ENCODE results near the gene DLG3. TPM values are rescaled to one million over a fixed set of nuclear protein-coding genes. Genes with fewer than 3 reads are reported as not detected.
A peak's percentile ranks its signal among the peaks of the same experiment; 100 is the strongest.
"Not testable (repeated sequence)": the region's sequence is repeated elsewhere in the genome, so short reads cannot be mapped to it uniquely, and the experiment has no call there.

Gene DLG3
- total RNA-seq, 1 donor from 2014 or later, result 19.5 TPM

DNA sequence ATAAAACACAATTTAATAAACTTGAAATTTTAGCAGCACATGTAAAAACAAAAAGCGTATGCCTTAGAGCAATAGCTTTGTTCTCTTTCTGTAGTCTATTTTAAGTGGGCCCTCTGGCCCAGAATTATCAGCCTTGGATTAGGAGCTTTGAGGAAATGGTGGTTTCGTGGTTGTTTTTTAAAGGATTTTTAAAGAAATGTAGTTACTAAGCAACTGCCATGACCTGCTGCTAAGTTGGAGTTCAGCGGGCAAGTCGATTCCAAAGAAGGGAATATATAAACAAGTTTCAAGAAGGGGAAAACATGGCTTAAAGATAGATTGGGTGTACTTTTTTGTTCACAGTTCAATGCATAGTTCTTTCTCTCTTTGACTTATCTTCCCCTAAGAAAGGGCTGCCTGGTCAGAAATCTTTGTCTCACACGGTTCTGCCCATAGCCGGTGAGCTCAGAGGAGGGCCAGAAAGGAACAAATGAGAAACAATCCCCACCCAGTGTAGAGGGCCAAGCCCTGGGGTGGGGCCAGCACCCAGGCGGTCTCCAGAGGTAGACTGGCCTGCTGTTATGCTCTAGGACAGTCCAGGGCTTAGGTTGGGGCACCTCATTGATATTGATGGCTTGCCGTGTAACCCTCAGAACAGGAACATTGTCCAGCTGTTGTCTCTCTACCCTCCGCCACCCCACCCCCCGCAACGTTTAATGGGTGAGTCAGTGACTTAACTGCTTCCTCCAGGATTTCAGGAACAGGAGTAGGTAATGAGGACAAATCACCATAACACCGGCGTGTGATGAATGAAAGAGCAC, 32.5 kb downstream of the DLG3 start:
- peak; percentile 42 for DNase-seq (ENCODE audit: low spot score)

DNA sequence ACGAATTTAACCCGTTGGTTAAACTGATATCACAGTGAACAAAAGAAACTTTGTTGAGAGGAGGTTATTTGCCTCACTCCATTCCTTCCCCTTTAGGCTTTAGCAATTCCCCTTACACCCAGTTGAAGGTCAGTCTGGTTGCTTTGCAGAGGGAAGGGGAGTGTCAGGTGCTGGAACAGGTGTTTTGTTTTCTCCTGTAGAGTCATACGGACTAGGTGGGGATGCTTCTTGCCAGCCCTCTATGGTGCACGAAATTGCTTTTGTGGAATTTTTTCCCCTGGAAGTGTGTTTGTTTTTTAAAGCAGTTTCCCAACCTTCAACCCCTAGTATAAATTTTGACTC, 33.1 kb downstream of the DLG3 start:
- DNase-seq (ENCODE audit: low spot score), result no peak

DNA sequence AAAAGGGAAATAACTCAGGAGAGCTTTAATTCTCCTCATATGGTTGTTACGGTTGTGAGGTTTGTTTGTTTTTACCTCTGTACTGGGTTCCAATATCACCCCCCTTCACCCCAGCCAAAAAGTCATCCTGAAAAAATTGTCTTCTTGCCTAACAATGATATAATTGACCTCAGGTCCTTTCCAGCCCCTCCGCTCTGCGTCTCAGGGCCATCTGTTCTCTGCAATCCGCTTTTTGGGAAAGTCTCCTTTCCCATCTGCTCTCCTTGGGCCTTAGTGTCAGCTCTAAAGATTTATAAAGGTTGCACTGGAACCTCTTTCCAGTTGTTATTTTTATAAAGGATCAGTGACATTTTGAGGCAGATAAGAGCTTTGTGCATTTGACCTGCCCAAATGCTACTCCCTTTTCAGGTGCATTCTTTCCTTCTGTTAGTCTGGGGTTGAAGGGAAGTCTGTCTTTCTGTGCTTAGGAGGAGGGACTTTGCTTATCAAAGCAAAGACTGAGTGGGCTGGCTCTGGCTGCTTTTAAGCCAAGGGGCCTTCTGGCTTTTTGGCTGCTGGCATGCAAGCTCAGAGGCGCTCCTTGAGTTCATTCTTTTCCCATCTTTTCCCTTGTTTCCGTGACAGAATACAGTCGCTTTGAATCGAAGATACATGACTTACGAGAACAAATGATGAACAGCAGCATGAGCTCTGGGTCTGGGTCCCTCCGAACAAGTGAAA, 34.1 kb downstream of the DLG3 start:
- DNase-seq (ENCODE audit: low spot score), result peak; percentile 61

DNA sequence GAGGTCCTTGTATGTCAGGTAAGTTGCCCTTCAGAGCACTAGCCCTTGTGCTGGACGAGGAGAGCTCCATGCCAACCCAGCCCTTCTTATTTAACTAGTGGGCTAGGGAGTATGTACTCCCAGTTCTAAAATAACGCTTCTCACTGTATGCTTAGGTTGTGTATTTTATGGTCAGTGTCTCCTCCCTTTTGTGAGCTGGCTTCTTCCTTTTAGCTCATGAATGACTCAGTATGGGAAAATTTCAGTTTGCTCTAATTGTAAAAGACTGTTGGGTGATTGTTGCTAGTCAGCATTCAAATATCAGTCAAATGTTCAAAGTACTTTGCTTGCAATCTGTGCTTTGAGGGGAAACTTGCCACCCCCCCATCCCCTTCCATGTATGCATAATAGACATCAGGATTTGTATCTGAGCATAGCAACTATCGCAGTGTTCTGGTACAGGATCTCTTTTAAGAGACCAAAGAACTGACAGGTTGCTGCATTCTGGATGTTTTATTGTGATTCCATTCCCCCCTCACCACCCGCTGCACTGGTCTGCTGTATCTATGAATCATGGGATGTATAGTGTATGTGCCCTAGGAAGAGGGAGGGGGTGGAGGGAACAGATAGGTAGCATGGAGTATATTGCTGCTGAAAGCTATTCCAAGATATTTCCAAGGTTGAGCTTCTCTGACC, 34.7 kb downstream of the DLG3 start:
- DNase-seq (ENCODE audit: low spot score), result peak; percentile 61

DNA sequence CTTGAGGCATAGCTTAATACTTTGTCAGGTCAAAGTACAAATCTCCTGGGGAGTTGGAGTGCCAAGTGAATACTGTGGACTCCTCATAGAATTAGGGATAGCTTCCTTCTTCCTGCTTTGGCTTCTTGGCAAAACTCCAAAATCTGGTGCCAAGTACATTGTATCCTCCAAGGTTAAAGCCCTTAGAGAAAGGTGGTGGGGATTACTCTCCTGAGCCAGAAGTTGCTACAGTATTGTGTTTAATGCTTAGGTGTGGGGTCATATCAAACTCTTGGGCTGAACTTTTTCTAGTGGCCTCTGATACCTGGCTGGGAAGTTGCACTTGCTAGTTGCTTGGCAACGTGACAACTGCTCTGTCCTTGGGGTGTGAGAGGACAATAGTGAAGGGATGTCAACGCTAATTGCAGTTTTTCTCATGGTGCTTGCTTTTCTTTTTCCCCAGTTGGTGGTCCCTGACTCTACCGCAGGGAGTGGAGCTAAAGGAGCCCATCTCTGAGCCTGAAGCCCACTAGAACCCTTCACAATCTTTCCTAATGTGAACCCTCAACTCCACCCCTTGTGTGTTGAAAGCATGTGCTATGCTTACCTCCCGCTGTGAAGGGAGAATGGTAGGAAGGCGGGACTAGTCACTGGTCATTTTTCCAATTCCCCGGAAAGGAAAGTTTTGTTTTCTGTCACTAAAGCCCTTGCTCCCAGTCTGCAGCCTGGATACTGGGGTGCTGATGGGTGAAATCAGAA, 35.5 kb downstream of the DLG3 start:
- DNase-seq (ENCODE audit: low spot score), result no peak

DNA sequence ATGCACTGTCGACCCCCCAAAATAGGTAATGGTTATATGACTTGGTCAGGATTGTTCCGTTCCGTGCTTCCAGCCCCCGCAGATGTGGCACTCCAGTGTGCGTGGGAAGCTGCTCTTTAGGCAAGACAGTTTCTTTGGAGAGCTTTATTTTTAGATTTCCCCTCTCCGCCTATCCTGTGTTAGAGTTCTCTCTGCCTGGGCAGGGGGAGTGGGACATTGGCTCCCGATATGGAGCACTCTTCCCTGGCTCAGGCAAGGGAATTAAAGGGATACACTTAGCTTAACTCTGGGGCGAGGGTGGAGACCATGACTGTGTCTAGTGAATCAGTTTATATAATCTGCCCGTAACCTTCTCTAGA, 36.0 kb downstream of the DLG3 start:
- DNase-seq (ENCODE audit: low spot score), result peak; percentile 86

DNA sequence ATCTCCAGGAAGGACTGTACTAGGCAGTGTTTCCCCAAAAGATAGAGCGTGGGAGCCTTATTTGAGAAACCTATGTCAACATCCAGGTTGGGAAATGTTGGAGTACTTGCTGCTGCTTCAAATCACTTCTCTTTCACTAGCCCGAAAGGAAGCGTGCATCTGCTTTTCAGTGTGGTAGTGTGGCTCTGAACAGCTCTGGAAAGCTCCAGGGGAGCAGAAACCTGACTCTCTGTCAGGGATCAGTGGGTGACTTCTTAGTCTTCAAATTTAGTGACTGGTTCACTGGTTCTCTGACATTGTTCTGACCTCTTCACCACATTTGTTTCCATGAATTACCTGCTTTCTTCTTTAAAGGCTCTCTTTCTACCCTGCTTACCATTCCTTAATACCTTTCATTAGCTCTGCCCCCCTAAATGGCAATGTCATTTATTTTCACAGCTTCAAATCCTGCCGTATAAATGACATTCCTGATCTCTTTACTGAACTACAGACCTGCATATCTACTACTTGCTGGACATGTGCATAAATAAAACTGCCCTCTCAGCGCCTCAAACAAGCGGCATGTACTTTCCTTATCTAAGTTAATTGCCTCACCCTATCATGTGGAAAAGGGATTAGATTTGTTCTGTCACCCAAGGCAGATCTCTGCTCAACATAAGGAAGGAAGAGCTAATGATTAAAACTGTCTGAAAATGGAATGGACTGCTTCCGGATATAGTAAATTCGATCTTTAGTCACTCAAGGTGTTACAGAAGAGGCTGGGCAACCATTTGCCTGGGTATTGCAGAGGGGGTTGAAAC, 37.0 kb downstream of the DLG3 start:
- no peak for DNase-seq (ENCODE audit: low spot score)

DNA sequence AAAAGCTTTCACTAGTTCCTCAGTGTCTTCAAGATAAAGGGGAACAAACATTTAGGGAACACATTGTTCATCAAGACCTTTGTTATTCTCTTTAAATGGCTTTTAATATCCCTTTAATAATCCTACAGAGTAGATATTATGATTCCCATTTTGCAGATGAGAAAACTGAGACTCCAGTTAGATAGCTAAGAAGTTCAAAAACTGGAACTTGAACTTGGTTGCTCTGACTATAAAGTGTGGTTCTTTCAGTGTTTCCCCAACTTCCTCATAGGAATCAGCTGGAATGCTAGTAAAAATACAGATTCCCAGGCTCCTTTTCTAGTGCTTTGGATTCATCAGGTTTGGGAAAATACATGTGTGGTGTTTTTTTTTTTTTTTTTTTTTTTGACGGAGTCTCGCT, 37.7 kb downstream of the DLG3 start:
- DNase-seq (ENCODE audit: low spot score), result no peak

DNA sequence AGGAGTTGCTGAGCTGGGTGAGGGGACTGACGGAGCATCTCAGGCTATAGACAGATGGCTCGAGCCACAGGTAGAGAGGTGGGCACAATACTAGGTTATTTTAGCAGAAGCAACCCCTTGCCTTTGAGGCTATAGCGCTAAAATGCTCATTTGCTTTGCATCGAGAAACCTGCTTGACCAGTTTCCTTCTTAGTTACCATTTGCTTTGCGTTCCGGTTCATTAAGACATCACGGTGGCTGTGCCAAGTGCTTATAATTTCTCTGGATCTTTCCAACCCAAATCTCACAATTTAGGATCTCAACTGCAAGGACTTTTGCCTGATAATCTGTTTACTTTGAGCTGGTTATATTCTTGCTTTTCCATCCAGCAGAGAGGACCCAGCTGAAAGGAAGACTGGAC, 40.8 kb downstream of the DLG3 start:
- DNase-seq (ENCODE audit: low spot score), result no peak

DNA sequence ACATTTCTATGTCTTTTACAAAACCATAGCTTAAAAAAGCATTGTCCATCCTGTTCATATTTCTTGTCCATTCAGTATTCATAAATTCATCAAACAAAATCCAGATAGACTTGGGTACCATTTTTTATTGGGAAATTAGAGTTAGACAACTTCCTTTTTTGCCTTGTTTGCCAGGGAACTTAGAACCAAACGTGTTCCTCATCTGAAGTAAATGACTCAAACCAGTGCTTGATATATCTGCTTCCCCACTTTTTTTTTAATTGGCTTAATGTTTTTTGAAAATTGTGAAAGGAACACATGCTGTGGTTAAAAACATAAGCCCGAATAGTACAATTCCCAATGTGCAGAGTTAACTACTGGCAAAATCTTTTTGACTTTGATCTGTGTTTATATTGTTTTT, 44.2 kb downstream of the DLG3 start:
- DNase-seq (ENCODE audit: low spot score), result no peak

DNA sequence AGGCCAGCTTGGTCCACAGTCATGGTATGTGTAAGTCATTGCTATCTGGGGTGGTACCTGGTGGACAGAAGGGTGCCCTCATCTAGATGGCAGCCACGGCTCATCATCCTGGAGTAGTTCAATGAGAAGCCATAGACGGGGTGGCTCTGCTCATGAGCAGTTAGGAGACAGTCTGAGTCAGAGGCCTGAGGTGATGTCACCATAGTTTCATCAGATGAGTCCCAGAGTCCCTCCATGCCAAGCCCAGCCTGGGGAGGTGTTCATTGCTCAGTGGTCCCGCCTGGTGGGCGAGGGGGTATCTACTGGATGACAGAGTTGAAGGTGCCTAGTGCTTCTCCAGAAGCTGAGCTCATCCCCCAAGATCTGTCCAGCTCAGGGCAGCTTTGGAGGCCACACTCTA, 49.8 kb downstream of the DLG3 start:
- DNase-seq (ENCODE audit: low spot score), result no peak

DNA sequence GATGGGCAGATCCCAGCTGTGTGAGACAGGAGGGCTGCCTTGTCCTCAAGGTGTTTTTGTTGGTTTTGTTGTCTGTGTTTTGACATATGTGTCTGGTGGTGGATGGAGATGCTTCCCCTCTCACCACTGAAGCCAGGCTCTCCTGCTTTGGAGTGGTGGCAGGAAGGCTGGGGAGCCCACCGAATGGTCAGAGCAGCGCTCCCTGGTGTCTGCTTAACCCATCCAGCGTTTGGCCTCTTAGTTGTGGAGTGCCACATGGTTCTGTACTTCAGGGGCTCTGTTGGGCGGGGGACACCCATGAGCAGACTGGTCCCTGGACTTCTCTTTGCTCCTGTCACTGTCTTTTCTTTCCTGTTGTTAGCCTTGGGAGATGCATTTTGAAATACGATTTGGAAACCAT, 51.9 kb downstream of the DLG3 start:
- DNase-seq (ENCODE audit: low spot score), result no peak

DNA sequence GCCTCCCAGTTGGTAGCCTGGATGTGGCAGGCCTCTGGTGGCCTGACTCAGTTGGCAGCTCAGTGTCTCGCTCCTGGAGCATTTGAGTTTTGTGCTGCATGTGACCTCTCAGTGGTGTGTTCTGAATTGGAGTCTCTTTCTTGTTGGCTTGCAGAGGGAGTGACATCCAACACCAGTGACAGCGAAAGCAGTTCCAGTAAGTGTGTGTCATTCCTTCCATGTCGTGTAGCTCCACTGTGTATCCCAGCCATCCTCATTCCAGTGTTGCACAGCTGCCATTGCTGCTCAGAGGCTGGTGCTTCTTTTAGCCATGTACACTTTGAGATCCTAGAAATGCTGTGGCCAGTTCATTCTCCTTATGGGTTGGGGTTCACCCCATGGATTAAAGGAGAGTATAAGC, 52.4 kb downstream of the DLG3 start:
- no peak for DNase-seq (ENCODE audit: low spot score)

DNA sequence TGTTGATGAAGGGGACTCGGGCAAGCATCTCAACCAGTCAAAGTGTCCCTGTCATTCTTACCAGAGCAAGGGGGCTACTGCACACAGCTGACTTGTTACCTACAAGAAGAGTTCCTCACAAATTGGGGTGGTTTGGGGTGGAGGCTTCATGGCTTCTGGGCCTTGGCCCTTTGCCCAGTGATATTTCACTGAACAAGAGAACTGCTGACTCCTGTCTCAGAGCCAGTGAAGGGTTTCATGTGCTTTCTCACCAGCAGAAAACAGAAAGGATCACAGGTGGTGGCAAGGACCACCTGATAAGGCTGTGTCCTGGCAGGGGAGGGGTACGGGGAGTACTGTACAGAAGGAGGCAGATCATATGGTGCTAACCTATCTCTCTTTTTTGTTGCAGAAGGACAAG, 53.5 kb downstream of the DLG3 start:
- DNase-seq (ENCODE audit: low spot score), result no peak

DNA sequence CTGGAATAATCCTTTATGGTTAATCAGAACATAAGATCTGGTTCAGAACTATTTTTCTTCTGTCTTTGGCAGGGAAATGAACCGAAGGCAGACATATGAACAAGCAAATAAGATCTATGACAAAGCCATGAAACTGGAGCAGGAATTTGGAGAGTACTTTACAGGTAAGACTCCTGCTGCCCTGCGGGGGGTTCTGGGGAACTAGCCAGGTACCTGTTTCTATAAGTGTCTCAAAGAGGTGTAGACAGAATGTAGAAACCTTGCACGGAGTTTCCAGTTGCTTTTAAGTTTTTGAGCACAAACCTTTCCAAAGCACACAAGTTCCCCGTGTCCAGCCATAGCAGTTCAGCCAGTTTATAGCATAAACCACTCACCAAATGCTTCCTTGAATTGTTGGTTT, 56.2 kb downstream of the DLG3 start:
- DNase-seq (ENCODE audit: low spot score), result no peak

DNA sequence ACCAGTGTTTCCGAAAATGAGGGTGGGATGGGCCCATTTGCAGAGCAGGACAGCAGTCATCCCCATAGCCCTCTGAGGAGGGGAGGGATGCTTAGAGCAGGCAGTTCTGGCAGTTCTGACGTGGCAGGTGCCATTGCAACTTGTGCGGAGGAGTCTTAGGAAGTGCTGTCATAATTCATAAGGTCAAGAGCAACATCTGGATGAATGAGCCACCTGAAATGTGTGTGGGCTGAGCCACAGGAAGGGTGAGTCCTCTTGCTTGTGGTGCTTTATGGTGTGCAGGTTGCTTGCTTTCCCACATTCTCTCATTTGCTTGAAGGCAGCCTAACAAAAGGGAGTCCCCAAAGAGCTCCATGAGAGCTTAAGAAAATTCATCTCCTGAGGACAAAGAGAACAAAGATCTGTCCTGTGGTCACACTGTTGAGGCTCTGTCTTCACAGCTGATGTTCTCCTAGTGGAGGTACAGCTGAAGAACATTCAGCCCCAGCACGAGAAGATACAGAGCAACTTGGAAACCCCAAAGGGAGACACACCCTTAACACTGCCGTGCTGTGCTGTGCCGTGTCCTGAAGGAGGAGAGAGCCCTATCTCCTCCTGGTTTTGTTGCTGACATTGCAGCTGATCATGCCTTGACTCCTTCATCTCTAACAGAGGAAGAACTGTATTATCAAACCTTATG, 60.3 kb downstream of the DLG3 start:
- no peak for DNase-seq (ENCODE audit: low spot score)

DNA sequence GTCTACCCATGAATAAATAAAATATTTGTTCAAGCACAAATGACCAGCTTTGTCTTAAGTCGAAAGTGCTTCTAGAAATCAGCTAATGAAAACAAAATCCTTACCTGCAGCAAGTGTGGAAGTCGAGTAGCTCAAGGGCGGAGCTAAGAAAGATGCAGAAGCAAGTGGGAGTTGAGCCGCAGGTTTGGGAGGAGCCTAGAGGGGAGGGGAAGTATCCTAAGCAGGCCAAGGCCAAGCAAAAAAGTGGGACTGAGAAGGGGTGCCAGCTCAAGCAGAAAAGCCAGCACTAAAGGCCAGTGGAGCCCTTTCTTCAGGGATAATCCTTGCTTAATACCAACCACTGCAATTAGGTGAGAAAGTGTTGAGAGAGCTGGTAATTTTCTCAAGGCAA, 60.8 kb downstream of the DLG3 start:
- DNase-seq (ENCODE audit: low spot score), result no peak

DNA sequence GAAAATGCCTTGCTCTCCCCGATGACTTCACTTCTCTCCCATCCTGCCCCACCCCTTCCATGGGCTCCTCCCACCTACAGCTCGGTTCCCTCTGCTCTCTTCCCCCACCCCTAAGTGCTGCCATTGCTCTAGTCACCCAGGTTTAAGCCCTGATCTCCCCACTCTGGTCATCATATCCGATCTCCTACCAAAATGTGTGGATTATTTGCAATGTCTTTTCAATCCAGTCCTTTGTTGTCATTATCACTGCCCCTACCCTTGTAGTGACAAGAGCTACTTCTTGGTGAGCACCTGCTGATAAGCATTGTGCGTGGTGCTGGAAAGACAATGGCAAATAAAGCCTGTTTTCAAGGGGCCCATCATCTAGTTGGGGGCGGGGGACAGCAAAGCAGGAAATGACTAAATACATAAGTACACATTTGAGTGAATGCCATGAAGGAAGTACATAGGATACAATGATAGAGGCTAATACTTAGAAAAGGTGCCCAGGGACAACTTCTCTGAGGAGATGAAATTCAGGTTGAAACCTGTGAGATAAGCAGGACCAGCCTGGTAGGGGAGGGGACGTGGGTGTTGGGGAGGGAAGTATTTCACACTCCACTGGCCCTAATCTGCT, 63.8 kb downstream of the DLG3 start:
- no peak for DNase-seq (ENCODE audit: low spot score)

DNA sequence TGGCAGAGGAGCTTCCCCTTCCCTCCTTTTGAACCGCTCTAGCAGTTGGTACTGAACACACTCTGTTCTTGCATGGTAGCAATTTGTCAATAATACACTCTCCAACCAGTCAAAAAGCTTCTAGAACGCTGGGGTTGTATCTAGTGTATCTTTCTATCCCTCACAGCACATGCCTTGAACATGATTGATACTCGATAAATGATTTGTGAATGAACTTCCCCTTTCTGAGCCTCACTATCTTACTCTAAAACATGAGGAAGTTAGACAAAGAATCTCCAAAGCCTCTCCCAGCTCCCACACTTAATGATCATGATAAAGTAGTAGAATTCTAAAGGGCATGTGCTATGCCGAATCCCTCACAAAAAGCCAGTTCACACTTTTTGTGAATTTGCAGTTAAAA, 64.4 kb downstream of the DLG3 start:
- DNase-seq (ENCODE audit: low spot score), result no peak

DNA sequence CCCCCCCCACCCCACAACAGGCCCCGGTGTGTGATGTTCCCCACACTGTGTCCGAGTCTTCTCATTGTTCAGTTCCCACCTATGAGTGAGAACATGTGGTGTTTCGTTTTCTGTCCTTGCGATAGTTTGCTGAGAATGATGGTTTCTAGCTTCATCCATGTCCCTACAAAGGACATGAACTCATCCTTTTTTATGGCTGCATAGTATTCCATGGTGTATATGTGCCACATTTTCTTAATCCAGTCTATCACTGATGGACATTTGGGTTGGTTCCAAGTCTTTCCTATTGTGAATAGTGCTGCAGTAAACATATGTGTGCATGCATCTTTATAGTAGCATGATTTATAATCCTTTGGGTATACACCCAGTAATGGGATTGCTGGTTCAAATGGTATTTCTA, 70.6 kb downstream of the DLG3 start:
- DNase-seq (ENCODE audit: low spot score), result not testable (repeated sequence)
